T-helper 17 cell (primary cell): ENCODE results near the gene APOA4. TPM values are rescaled to one million over a fixed set of nuclear protein-coding genes. Genes with fewer than 3 reads are reported as not detected.
A peak's percentile ranks its signal among the peaks of the same experiment; 100 is the strongest.

Source experiments
- ATAC-seq: fragments of 150-1000 bp; cut with Tn5 transposase; 2 replicates; pipeline ENCODE4 v1.10.0; 2021; ENCODE audit warnings: mild to moderate bottlenecking, moderate library complexity
- DNase-seq, 3 donors: peaks; one replicate each; pipeline versions ENCODE4 v3.0.0 to v3.0.0-alpha.2; 2020 to 2021
- H3K9me3 ChIP-seq: one replicate; pipeline ENCODE4 v1.7.0; 2013; ENCODE audit warnings: low read length, mild to moderate bottlenecking; ENCODE audit not compliant: control insufficient read depth, poor library complexity, severe bottlenecking
- H3K27ac Mint-ChIP-seq: one replicate; pipeline ENCODE4 v1.8.0; 2022; ENCODE audit warnings: mild to moderate bottlenecking, moderate library complexity, mixed read lengths
- H3K27me3 Mint-ChIP-seq: one replicate; pipeline ENCODE4 v1.8.0; 2022; ENCODE audit warnings: mixed read lengths
- H3K36me3 Mint-ChIP-seq: one replicate; pipeline ENCODE4 v1.8.0; 2022; ENCODE audit warnings: low read depth, mixed read lengths
- H3K4me1 Mint-ChIP-seq: one replicate; pipeline ENCODE4 v1.8.0; 2022; ENCODE audit warnings: mild to moderate bottlenecking, mixed read lengths
- H3K4me3 Mint-ChIP-seq: one replicate; pipeline ENCODE4 v1.8.0; 2022; ENCODE audit warnings: mild to moderate bottlenecking, moderate library complexity, mixed read lengths
- total RNA-seq, 4 donors: library from RNA in 2 of 4; stranded (reverse) in 2 of 4; gene quantifications; one replicate each; pipeline ENCODE4 v1.2.3 and lab custom pipeline; 2022 to 2026

Gene APOA4
- total RNA-seq, 2 donors from 2014 or later = not detected

DNA sequence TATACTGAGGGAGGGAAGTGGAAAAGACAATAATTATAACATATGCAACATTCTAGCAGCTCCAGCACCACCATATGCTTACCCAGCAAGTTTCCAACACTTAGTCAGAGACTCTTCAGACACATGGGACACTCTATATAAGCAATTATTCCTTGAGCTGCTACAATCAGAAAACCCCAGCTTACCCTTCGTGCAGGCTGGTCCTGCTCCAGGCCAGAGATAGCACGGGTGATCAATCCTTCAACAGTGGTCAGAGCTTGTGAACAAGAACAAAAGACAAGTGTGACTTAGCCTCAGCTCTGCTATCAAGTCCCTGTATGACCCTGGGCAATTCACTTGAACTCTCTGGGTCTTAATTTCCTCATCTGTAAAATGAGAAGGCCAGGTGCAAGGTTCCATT lies 36.8 kb downstream of the APOA4 start:
- peaks cover 8% of the 10 kb centered on the region for H3K36me3 Mint-ChIP-seq
- no peaks in the 10 kb centered on the region for H3K9me3 ChIP-seq
- H3K4me1 Mint-ChIP-seq = peaks cover 31% of the 10 kb centered on the region
- H3K4me3 Mint-ChIP-seq = peak overlapping the region; percentile 97
- ATAC-seq (no peak), DNase-seq (no peak)
- no peaks in the 10 kb centered on the region for H3K27me3 Mint-ChIP-seq
- peak overlapping the region; percentile 97 for H3K27ac Mint-ChIP-seq

DNA sequence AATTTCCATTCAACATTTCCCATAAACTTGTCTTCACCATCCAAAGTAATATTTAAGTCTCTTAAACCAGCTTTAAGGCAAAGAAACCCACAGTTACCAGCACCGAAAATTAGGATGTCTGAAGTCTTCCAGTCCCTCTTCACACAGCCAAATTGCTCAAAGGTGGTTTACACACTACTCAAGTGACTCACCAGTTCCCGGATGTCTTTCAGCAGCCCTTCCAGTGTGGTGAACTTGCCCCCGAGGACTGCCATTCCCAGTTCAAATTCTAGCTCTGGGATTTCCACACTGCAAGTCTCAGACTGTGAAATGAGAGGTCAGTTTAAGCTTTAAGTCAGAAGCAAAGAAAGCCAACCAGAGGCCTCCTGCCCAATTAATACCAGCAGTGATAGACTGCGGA lies 40.4 kb downstream of the APOA4 start:
- peaks cover 19% of the 10 kb centered on the region for H3K36me3 Mint-ChIP-seq
- ATAC-seq (no peak), DNase-seq (no peak)
- peak overlapping the region; percentile 49 for H3K27ac Mint-ChIP-seq
- H3K4me3 Mint-ChIP-seq = no peak overlapping the region
- H3K4me1 Mint-ChIP-seq = peaks cover 22% of the 10 kb centered on the region
- no peaks in the 10 kb centered on the region for H3K27me3 Mint-ChIP-seq
- no peaks in the 10 kb centered on the region for H3K9me3 ChIP-seq

DNA sequence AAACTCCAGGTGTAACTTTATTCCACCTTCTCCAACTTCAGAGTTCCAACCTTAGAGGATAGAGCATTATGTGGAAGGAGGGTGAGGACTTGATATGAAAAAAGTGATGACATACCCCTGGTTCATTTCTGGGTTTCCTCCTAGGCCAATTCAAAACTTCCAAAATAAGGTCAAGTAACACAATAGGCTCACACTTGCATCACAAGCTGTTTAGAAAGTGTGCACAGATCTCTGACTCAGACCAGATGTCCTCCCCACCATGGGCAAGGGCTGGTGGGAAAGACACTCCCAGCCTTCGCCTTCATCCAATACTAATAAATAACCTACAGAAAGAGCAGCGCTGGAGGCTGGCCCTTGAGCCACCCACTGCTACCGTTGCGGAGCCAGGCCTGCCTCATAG lies 44.5 kb downstream of the APOA4 start:
- peak overlapping the region; percentile 86 for H3K27ac Mint-ChIP-seq
- H3K36me3 Mint-ChIP-seq = peaks cover 14% of the 10 kb centered on the region
- no peak for ATAC-seq
- no peak for DNase-seq
- H3K4me1 Mint-ChIP-seq = peaks cover 17% of the 10 kb centered on the region
- no peaks in the 10 kb centered on the region for H3K27me3 Mint-ChIP-seq
- H3K9me3 ChIP-seq = no peaks in the 10 kb centered on the region
- H3K4me3 Mint-ChIP-seq = no peak overlapping the region

DNA sequence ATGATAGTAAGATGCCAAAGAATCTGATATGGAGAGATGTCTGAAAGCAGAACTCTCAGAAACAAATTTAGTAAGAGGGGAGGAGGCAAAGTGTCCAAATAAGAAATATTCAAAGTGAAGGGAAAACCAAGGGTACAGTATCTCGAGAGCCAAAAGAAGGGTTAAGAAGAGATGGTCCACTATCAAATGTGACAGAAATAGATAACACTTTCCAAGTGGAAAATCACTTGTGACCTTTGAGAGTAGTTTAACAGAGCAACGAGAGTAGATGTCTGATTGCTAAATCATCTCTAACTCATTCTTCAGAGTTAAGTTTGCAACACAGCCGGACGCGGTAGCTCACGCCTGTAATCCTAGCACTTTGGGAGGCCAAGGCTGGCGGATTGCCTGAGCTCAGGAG lies 46.0 kb downstream of the APOA4 start:
- Mint-ChIP-seq H3K27me3 (no peaks in the 10 kb centered on the region), H3K36me3 (peaks cover 14% of the 10 kb centered on the region), H3K4me1 (peaks cover 22% of the 10 kb centered on the region), H3K4me3 (no peak overlapping the region), H3K27ac (no peak overlapping the region)
- no peak for ATAC-seq
- DNase-seq = no peak
- no peaks in the 10 kb centered on the region for H3K9me3 ChIP-seq

DNA sequence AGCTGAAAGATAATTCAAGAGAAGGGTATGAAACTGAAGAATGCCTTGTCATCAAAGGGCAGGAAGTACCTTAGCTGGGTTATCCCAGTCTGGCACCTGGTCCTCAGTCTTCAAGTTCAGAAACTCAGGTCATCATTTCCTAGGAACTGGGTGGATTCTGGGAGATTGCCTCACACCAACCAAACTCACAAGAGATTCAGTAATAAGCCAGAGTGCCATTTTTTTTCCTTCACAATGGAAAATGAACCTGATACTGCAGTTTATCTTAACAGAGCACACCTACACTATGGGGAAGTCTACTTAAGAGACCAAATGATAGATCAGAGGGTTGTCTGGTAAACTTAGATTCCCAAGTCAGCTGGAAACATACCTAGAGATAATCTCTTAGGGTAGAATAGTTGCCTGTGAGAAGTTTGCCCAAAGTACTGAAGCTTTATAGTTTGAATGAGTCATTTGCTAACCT lies 46.6 kb downstream of the APOA4 start:
- H3K4me3 Mint-ChIP-seq = no peak overlapping the region
- ATAC-seq = no peak
- H3K9me3 ChIP-seq = no peaks in the 10 kb centered on the region
- H3K27ac Mint-ChIP-seq = no peak overlapping the region
- DNase-seq = no peak
- peaks cover 27% of the 10 kb centered on the region for H3K4me1 Mint-ChIP-seq
- H3K36me3 Mint-ChIP-seq = peaks cover 14% of the 10 kb centered on the region
- no peaks in the 10 kb centered on the region for H3K27me3 Mint-ChIP-seq

DNA sequence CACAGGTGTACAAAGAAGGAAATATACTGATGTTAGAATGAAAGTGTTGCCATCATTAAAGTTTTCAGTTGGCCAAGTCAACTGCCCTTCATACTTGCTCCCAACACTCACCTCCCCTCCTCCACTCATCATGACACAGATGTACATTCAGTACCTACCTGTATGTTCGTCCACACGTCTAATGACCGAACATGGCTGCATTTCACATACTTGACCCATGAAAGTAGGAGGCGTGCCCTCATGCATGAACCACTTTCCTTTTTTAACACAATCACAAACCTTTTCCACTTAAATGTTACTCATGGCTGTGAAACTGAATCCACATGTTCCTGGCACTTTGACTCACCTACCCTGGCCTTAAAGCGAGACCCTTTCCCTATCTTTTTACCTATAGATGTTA lies 47.1 kb downstream of the APOA4 start:
- H3K27ac Mint-ChIP-seq = no peak overlapping the region

DNA sequence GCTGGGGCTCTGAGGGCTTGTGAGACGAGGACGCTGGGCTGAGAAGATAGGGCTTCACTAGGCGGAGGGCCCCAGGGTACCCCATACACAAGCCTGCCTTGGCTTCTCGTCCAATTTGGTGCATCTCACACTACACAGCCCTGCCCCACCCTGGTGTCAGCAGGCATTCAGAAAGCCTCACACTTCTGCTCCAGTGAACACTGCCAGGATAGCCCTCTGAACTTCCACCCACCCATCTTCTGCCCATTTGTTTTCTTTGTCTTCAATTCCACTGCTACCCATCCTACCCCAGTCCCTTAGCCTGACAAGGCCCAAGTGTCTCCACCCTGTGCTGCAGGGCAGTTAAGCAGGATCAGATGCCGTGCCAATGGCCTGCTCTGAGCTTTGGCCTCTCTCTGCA lies 48.4 kb downstream of the APOA4 start:
- no peaks in the 10 kb centered on the region for H3K9me3 ChIP-seq
- Mint-ChIP-seq H3K4me1 (peaks cover 31% of the 10 kb centered on the region), H3K27me3 (no peaks in the 10 kb centered on the region), H3K36me3 (peaks cover 12% of the 10 kb centered on the region), H3K4me3 (no peak overlapping the region), H3K27ac (peak overlapping the region; percentile 49)
- DNase-seq (no peak), ATAC-seq (no peak)

More for the DNA sequence above, 47.1 kb downstream of the APOA4 start:
- no peak for ATAC-seq
- DNase-seq = no peak
- peaks cover 14% of the 10 kb centered on the region for H3K36me3 Mint-ChIP-seq
- no peaks in the 10 kb centered on the region for H3K27me3 Mint-ChIP-seq
- H3K4me1 Mint-ChIP-seq = peaks cover 30% of the 10 kb centered on the region
- no peak overlapping the region for H3K4me3 Mint-ChIP-seq
- H3K9me3 ChIP-seq = no peaks in the 10 kb centered on the region

DNA sequence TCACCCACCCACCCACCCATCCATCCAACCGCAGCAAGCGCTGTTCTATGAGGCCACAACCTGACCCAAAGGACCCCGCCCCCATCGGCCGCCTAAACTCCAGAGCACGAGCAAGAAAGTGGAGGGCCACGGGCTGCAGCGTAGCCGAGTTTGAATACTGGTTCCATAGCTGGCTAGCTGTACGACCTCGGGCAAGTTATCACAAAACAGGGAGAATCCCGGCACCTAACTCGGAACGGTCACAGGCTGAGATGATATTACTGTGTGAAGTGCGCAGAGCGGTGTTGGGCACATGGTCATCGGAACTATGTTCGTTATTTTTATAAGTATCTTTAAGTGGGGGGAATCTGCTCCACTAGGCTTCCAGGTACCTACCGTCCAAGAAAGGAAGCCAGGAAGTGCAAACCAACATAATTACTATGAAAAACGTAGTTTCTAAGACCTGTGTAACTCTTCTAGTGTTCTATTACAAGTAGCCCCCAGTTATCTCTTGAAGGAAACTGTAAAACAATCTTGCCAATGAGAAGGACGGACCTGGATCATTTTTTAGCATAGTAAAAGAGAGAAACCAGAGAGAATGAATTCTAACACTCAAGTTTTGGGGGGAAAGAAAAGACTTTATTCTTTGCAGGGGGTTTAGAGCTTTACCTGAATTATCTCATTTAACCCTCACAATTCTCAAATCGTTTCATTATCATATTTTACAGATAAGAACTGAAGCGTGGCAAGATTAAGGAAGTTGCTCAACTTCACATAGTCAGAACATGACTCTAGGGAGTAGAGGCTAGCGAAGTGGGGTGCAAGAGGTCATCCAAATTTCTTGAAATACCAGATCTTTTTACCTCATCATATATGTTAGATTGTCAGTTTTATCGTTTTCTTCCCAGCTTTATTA lies 49.7 kb downstream of the APOA4 start:
- Mint-ChIP-seq H3K4me3 (peak overlapping the region; percentile 98), H3K27ac (peak overlapping the region; percentile 96), H3K36me3 (peaks cover 7% of the 10 kb centered on the region), H3K4me1 (peaks cover 31% of the 10 kb centered on the region), H3K27me3 (no peaks in the 10 kb centered on the region)
- ATAC-seq = no peak
- no peaks in the 10 kb centered on the region for H3K9me3 ChIP-seq
- DNase-seq = no peak

DNA sequence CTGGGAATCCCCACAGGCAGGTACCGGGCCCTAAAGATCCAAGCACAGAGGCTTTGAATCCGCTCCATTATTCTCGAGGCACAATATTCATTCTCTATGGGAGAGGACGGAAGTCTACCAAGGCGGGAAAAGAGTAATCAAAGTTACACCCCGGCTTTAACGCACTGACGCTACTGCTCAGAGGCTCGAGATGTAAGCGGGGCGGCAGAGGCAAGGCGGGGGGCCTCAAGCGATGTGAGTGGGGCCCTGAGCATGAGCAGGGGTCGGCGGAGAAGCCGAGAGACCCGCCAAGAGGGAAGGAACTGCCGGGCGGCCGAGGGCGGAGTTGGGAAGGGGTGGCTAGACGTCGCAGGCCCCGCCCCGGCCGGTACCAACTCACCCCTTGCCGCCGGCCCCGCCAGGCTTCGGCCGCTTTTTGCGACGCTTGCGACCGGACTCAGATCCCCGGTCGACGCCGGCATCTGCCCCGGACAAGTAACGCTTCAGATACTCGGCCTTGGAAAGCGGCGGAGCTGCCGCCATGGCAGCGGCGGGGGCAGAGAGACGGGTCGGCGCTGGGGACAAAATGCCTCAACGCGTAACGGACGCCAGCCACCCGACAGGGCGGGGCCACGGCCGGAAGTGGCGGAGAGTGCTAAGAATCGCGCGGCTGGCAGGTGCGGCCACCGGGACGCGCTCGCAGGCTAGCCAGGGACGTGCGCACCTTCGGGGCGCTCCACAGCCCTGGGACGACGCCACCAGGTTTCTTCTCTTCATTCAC lies 50.5 kb downstream of the APOA4 start, which contains the start of gene BUD13:
BUD13 (minus strand) TSS at position 545 of the 760 bp plus-strand sequence; CDS start at position 522, 23 bp downstream.
- H3K9me3 ChIP-seq = no peaks in the 10 kb centered on the region
- Mint-ChIP-seq H3K27ac (peak within 1 kb of the TSS; percentile 96), H3K4me3 (peak within 1 kb of the TSS; percentile 98), H3K27me3 (no peaks in the 10 kb centered on the region), H3K36me3 (peaks cover 4% of the 10 kb centered on the region), H3K4me1 (peaks cover 27% of the 10 kb centered on the region)
- DNase-seq (peak; percentile 91 to 95 (median 93)), ATAC-seq (peak; percentile 93)

DNA sequence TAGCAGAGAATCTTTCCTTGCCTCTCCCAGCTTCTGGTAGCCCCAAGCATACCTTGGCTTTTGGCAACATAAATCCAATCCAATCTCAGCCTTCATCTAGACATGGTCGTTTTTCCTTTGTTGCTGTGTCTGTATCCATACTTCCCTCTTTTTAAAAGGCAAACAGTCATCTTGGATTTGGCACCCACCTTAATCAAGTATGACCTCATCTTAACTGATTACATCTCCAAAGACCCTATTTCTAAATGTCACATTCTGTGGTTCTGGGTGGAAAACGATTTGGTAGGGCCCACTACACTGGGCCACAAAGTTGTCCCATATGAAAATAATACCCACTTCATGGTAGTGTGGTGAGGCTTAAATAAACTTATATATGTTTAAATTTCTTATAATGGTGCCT lies 51.2 kb downstream of the APOA4 start:
- Mint-ChIP-seq H3K4me1 (peaks cover 26% of the 10 kb centered on the region), H3K27ac (peak overlapping the region; percentile 96), H3K36me3 (peaks cover 3% of the 10 kb centered on the region), H3K4me3 (peak overlapping the region; percentile 98), H3K27me3 (no peaks in the 10 kb centered on the region)
- no peak for DNase-seq
- no peak for ATAC-seq
- H3K9me3 ChIP-seq = no peaks in the 10 kb centered on the region

Other genes starting within 250 kb of the APOA4 start
- gene BUD13, start 50.3 kb downstream of the APOA4 start, total RNA-seq = 10 to 100 TPM; 11.5 to 11.8 TPM
- 100 to 1,000 TPM in 1 of 2 donors, 10 to 100 TPM in 1; 87.1 to 107 TPM for gene ZPR1, start 35.3 kb downstream of the APOA4 start, total RNA-seq
- not detected for gene APOA5, start 31.4 kb downstream of the APOA4 start, total RNA-seq
- not detected for gene APOC3, start 6.6 kb upstream of the APOA4 start, total RNA-seq
- gene APOA1, start 14.3 kb upstream of the APOA4 start, total RNA-seq = 1 to 10 TPM in 1 of 2 donors, not detected in 1; 1.2 TPM